Trophoblast cell (in vitro differentiated cells and primary cell): ENCODE results near the gene VSIG10L2.
A peak's percentile ranks its signal among the peaks of the same experiment; 100 is the strongest.
"Not testable (repeated sequence)": the region's sequence is repeated elsewhere in the genome, so short reads cannot be mapped to it uniquely, and the experiment has no call there.

Experiments
- DNase-seq, 2 donors: peaks; one replicate each; pipeline ENCODE4 v3.0.0-alpha.2; 2016
- H2AFZ ChIP-seq: 2 replicates; pipeline ENCODE4 v1.6.1; 2013; ENCODE audit warnings: low read length, moderate library complexity, mild to moderate bottlenecking; ENCODE audit not compliant: insufficient read depth, poor library complexity
- H2AK5ac ChIP-seq: 2 replicates; pipeline ENCODE4 v1.6.1; 2013; ENCODE audit warnings: mild to moderate bottlenecking, low read length
- H2BK120ac ChIP-seq: 2 replicates; pipeline ENCODE4 v1.6.1; 2013; ENCODE audit warnings: low read length, mild to moderate bottlenecking, moderate library complexity; ENCODE audit not compliant: insufficient read depth, poor library complexity
- H2BK12ac ChIP-seq: 2 replicates; pipeline ENCODE4 v1.6.1; 2013; ENCODE audit warnings: mild to moderate bottlenecking, low read length, moderate library complexity
- H2BK5ac ChIP-seq: 2 replicates; pipeline ENCODE4 v1.6.1; 2013; ENCODE audit warnings: low read length, low read depth, moderate library complexity, mild to moderate bottlenecking; ENCODE audit not compliant: poor library complexity
- H3K14ac ChIP-seq: 2 replicates; pipeline ENCODE4 v1.6.1; 2013; ENCODE audit warnings: mild to moderate bottlenecking, low read length
- H3K18ac ChIP-seq: 2 replicates; pipeline ENCODE4 v1.6.1; 2013; ENCODE audit warnings: mild to moderate bottlenecking, low read length
- H3K23ac ChIP-seq: 2 replicates; pipeline ENCODE4 v1.6.1; 2013; ENCODE audit warnings: low read length
- H3K27ac ChIP-seq: 2 replicates; pipeline ENCODE4 v1.5.1; 2013; ENCODE audit warnings: low read depth, mild to moderate bottlenecking, inconsistent platforms, low read length, moderate library complexity
- H3K27me3 ChIP-seq: 2 replicates; pipeline ENCODE4 v1.6.1; 2013; ENCODE audit warnings: inconsistent platforms, mild to moderate bottlenecking, low read length, moderate library complexity; ENCODE audit not compliant: insufficient read depth
- H3K36me3 ChIP-seq, 2 experiments: 1 replicate in 1 of 2; 2 replicates in 1 of 2; pipeline ENCODE4 v1.6.1; 2013; ENCODE audit warnings: low read length in 2 of 2, mild to moderate bottlenecking in 2 of 2, moderate library complexity in 1 of 2; ENCODE audit not compliant: insufficient read depth in 2 of 2, control insufficient read depth in 1 of 2
- H3K4ac ChIP-seq: 2 replicates; pipeline ENCODE4 v1.6.1; 2013; ENCODE audit warnings: low read depth, mild to moderate bottlenecking, low read length, moderate library complexity
- H3K4me1 ChIP-seq, 2 experiments: 1 replicate in 1 of 2; 2 replicates in 1 of 2; pipeline ENCODE4 v1.6.1; 2013; ENCODE audit warnings: low read length in 2 of 2, mild to moderate bottlenecking in 2 of 2, moderate library complexity in 1 of 2; ENCODE audit not compliant: insufficient read depth in 2 of 2, control insufficient read depth in 1 of 2
- H3K4me2 ChIP-seq: 2 replicates; pipeline ENCODE4 v1.6.1; 2013; ENCODE audit warnings: inconsistent platforms, mild to moderate bottlenecking, low read length, moderate library complexity
- H3K4me3 ChIP-seq: 2 replicates; pipeline ENCODE4 v1.5.1; 2013; ENCODE audit warnings: mild to moderate bottlenecking, low read depth, low read length, inconsistent platforms
- H3K79me1 ChIP-seq: one replicate; pipeline ENCODE4 v1.6.1; 2013; ENCODE audit warnings: low read length
- H3K79me2 ChIP-seq: 2 replicates; pipeline ENCODE4 v1.6.1; 2013; ENCODE audit warnings: low read length, mild to moderate bottlenecking; ENCODE audit not compliant: control insufficient read depth, insufficient read depth, poor library complexity
- H3K9ac ChIP-seq: 2 replicates; pipeline ENCODE4 v1.6.1; 2013; ENCODE audit warnings: mild to moderate bottlenecking, low read length
- H3K9me3 ChIP-seq: 2 replicates; pipeline ENCODE4 v1.6.1; 2013; ENCODE audit warnings: low read depth, mild to moderate bottlenecking, control low read depth, inconsistent platforms, low read length; ENCODE audit not compliant: insufficient read depth
- H4K12ac ChIP-seq: 2 replicates; pipeline ENCODE4 v1.6.1; 2013; ENCODE audit warnings: low read depth, mild to moderate bottlenecking, low read length, moderate library complexity
- H4K8ac ChIP-seq: 2 replicates; pipeline ENCODE4 v1.6.1; 2013; ENCODE audit warnings: low read depth, mild to moderate bottlenecking, low read length, moderate library complexity
- H4K91ac ChIP-seq: one replicate; pipeline ENCODE4 v1.6.1; 2013; ENCODE audit warnings: low read depth, mild to moderate bottlenecking, low read length, moderate library complexity
- WGBS: extraction: QIAGEN DNeasy Blood & Tissue Kit; methylation state at CpG from one replicate; pipeline ENCODE4 v1.1.7; 2013; ENCODE audit warnings: missing lambda C conversion rate; ENCODE audit not compliant: insufficient read length, insufficient coverage; ENCODE audit errors: extremely low coverage; 5-methylcytosine and 5-hydroxymethylcytosine counted together

VSIG10L2 gene

GRCh38 chr11:125903711-125904659 lies 41.9 kb upstream of the VSIG10L2 start, which contains the start of gene DDX25:
Gene DDX25 (plus strand): TSS chr11:125904508. CDS start chr11:125904518, 10 bp downstream.
- H4K91ac ChIP-seq = no peak within 1 kb of the TSS
- WGBS = no CpG with 5 or more reads among the region's 81 CpGs

GRCh38 chr11:125904678-125905077 lies 41.2 kb upstream of the VSIG10L2 start:
- Histone ChIP-seq H3K9me3 (peaks cover 6% of the 10 kb centered on the region), H3K4me2 (peak overlapping the region; percentile 72), H2BK120ac (no peak overlapping the region), H2AFZ (peak overlapping the region; percentile 26), H3K9ac (no peak overlapping the region), H4K8ac (no peak overlapping the region), H3K79me2 (no peaks in the 10 kb centered on the region), H3K79me1 (no peaks in the 10 kb centered on the region), H3K36me3 (peaks cover 2 to 4% of the 10 kb centered on the region in 2 experiments), H3K27ac (no peak overlapping the region), H2AK5ac (no peak overlapping the region), H3K27me3 (peaks cover 13% of the 10 kb centered on the region), H4K91ac (no peak overlapping the region), H3K14ac (no peak overlapping the region), H3K18ac (no peak overlapping the region), H3K4me1 (peaks cover 8% of the 10 kb centered on the region in 2 experiments), H3K4me3 (peak overlapping the region; percentile 59), H3K4ac (no peak overlapping the region), H4K12ac (no peak overlapping the region), H2BK12ac (no peak overlapping the region), H2BK5ac (no peak overlapping the region), H3K23ac (no peak overlapping the region)
- WGBS = no CpG with 5 or more reads among the region's 11 CpGs
- DNase-seq = no peak

More at GRCh38 chr11:125903711-125904659, 41.9 kb upstream of the VSIG10L2 start, which contains the start of gene DDX25:
- Histone ChIP-seq H3K4ac (no peak within 1 kb of the TSS), H3K79me2 (no peaks in the 10 kb centered on the region), H3K27me3 (peaks cover 13% of the 10 kb centered on the region), H3K27ac (no peak within 1 kb of the TSS), H3K79me1 (no peaks in the 10 kb centered on the region), H3K4me3 (peak within 1 kb of the TSS; percentile 59), H2BK5ac (no peak within 1 kb of the TSS), H3K4me1 (peaks cover 8% of the 10 kb centered on the region in 2 experiments), H2BK120ac (no peak within 1 kb of the TSS), H4K12ac (no peak within 1 kb of the TSS), H3K4me2 (peak within 1 kb of the TSS; percentile 72), H2AK5ac (no peak within 1 kb of the TSS), H4K8ac (no peak within 1 kb of the TSS), H2AFZ (peak within 1 kb of the TSS; percentile 26), H3K14ac (no peak within 1 kb of the TSS), H2BK12ac (no peak within 1 kb of the TSS), H3K9me3 (peaks cover 6% of the 10 kb centered on the region), H3K23ac (no peak within 1 kb of the TSS), H3K9ac (no peak within 1 kb of the TSS), H3K36me3 (peaks cover 2 to 7% of the 10 kb centered on the region in 2 experiments), H3K18ac (no peak within 1 kb of the TSS)
- peak in 1 of 2 donors; percentile 21 for DNase-seq

GRCh38 chr11:125910226-125910849 lies 35.5 kb upstream of the VSIG10L2 start:
- DNase-seq = no peak
- Histone ChIP-seq H3K27ac (no peak overlapping the region), H3K14ac (no peak overlapping the region), H2AK5ac (no peak overlapping the region), H2BK5ac (no peak overlapping the region), H2AFZ (no peak overlapping the region), H2BK120ac (no peak overlapping the region), H3K79me1 (no peaks in the 10 kb centered on the region), H3K4ac (no peak overlapping the region), H4K91ac (no peak overlapping the region), H3K79me2 (no peaks in the 10 kb centered on the region), H3K4me3 (no peak overlapping the region), H3K18ac (no peak overlapping the region), H4K8ac (no peak overlapping the region), H3K9me3 (no peaks in the 10 kb centered on the region), H3K27me3 (no peaks in the 10 kb centered on the region), H3K4me1 (no peaks in the 10 kb centered on the region), H2BK12ac (no peak overlapping the region), H3K9ac (no peak overlapping the region), H3K36me3 (no peaks in the 10 kb centered on the region), H3K23ac (no peak overlapping the region), H4K12ac (no peak overlapping the region), H3K4me2 (no peak overlapping the region)
- no CpG with 5 or more reads among the region's 8 CpGs for WGBS

- H3K14ac ChIP-seq, H2AK5ac ChIP-seq, H2BK12ac ChIP-seq, H3K18ac ChIP-seq, H4K12ac ChIP-seq, H3K36me3 ChIP-seq, H3K79me1 ChIP-seq, H2BK5ac ChIP-seq, H2AFZ ChIP-seq, H3K23ac ChIP-seq, H3K4me3 ChIP-seq, H3K4ac ChIP-seq, H3K9ac ChIP-seq, H3K4me2 ChIP-seq, H4K8ac ChIP-seq, H3K4me1 ChIP-seq, H3K27me3 ChIP-seq, H3K9me3 ChIP-seq, H3K79me2 ChIP-seq, H4K91ac ChIP-seq, DNase-seq, H2BK120ac ChIP-seq, H3K27ac ChIP-seq: not testable (repeated sequence)
- WGBS = no CpG with 5 or more reads among the region's 3 CpGs
Measured at GRCh38 chr11:125914601-125915000, 31.2 kb upstream of the VSIG10L2 start.
